UCSD-AML1 (cell line): ENCODE measurements around the gene ALPK1.
"Not testable (repeated sequence)": the region's sequence is repeated elsewhere in the genome, so short reads cannot be mapped to it uniquely, and the experiment has no call there.

Experiments used
- DNase-seq: peaks from one replicate; lab custom pipeline; 2025; ENCODE audit not compliant: unreplicated experiment; lab: John Stamatoyannopoulos, UW

The ALPK1 gene

GRCh38 chr4:112448306-112449132, 151.3 kb downstream of the ALPK1 start:
- no peak for DNase-seq

GRCh38 chr4:112449708-112450107, 152.5 kb downstream of the ALPK1 start:
- DNase-seq: no peak

- DNase-seq: no peak
Measured at GRCh38 chr4:112451104-112451503, 153.9 kb downstream of the ALPK1 start.

DNA sequence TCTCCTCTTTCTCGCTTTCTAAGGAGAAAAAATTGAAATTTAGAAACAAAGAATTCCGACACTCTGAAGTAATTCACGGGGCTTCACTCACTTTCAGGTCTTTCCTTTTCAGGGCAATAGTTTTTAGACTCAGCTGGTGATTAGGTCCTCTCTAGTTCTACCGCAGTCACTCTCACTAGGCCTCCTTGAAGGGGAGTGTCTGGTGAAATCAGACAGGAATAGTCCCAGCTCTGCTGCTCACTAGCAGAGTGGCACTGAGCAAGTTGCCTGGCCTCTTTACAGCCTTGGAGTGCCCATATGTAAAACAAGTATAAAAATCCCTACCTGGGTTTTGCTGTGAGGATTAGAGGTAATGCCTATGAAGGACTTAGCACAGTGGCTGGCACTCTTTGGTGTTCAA, 154.7 kb downstream of the ALPK1 start:
- no peak for DNase-seq

DNA sequence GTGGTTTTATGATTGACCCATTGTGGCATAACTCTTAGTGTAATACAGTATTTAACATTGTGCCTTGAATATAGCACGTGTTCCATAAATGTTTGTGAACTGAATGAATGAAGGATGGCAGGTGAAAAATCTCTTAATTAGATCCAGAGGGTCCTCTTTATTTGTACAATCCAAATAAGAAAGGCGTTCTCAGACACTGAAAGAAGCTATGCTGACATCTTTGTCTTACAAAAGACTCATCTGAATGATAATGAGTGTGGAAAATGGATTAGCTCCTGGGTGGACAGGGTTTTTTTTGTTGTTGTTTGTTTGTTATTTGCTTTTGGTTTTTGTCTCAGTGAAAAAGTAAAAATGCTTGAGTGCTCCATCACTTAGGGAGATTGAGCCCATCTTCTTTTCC, 156.2 kb downstream of the ALPK1 start:
- no peak for DNase-seq

GRCh38 chr4:112472318-112472717, 175.1 kb downstream of the ALPK1 start:
- no peak for DNase-seq

DNA sequence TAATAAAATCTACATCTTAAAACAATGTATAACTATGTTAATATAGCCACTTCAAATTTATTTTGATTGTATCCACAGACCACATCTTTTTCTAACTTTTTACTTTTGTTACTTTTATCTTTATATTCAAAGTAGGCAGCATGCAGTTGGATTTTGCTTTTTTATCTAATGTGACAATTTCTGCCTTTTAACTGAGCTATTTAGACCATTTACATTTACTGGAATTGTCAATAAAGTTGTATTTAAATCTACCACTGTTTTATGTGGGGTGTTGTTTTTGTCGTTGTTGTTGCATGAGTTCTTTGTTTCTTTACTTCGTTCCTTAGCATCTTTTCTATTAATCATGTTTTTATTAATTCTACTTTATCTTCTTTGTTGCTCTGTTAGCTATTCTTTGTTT, 176.8 kb downstream of the ALPK1 start:
- no peak for DNase-seq

DNA sequence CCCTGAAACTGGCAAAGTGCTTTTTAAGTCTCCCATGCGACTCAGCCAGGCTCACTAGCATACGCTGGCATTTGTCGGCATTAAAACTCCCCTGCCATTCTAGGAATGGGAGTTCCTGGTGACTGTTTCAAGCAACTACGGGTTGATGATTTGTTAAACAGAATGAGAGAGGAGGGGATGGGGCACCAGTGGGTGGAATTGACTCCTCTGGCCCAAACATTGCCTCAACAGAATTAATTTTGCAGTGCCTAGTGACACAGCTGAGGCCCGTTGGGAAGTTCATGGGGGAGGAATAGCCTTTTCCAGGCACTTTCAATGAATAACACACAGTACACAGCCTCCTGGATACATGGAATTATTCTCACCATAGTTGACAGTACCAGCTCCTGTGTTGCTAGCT, 188.8 kb downstream of the ALPK1 start:
- no peak for DNase-seq

DNA sequence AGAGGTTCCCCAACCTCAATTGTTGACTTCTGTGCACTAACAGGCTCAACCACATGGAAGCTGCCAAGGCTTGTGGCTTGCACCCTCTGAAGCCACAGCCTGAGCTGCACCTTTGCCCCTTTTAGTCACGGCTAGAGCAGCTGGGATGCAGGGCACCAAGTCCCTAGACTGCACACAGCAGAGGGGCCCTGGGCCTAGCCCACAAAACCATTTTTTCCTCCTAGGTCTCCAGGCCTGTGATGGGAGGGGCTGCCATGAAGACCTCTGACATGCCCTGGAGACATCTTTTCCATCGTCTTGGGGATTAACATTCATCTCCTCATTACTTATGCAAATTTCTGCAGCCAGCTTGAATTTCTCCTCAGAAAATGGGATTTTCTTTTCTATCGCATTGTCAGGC, 193.6 kb downstream of the ALPK1 start:
- DNase-seq: not testable (repeated sequence)
